Measurements from ENCODE around the gene ARID1A.

DNA sequence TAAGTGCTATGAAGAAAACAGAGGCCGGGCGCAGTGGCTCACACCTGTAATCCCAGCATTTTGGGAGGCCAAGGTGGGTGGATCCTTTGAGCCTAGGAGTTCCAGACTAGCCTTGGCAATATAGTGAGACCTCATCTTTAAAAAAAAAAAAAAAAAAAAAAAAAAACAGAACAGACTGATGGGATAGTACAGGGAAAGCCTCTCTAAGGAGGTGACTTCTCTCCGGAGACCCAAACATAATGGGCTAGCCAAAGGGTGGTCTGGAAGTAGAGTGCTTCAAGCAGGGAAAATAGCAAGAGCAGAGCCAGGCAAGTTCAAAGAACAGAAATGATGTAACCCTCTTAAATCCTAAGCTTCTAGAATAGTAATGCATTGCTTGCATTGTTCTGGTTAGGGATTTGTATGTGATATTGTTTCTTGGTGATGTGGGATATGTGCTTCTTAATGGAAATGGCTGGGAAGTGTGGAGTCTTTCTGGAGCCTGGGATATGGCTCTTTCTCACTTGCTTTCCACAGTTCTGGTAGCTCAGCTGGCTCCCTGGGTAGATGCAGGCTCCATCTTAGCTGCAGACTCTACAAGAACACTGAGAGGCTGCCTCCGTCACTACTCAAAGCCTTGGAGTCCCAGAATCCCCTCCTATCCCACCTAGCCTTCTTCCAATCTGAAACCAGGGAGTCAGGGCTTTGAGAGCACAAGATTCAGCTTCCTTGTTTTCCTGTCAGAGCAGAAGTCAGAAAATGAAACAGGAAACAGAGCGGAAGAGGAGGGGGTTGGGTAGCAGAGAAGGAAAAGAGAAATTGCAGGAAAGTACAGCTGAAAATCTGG lies 90.0 kb downstream of the ARID1A start:
- TF ChIP-seq CTCF (IDR thresholded peaks at IDR 0.05), result no peak
- TF ChIP-seq JUN (IDR thresholded peaks at IDR 0.05), result no peak
- no peak for TF ChIP-seq POLR2AphosphoS2 (conservative IDR thresholded peaks at IDR 0.05; ENCODE audit: low read length)
- TF ChIP-seq MAFK (IDR thresholded peaks at IDR 0.05; ENCODE audit: partially characterized antibody), result no peak
- no peak for TF ChIP-seq RNF2 (IDR thresholded peaks at IDR 0.05; ENCODE audit: borderline replicate concordance, low read depth)
- no peak for TF ChIP-seq EP300 (IDR thresholded peaks at IDR 0.05)
- no peak for TF ChIP-seq USF2 (IDR thresholded peaks at IDR 0.05)
- no peak for TF ChIP-seq POLR2A (IDR thresholded peaks at IDR 0.05; ENCODE audit: low read length)
- TF ChIP-seq HMGXB4 (CRISPR knock-in tag; IDR thresholded peaks at IDR 0.05; ENCODE audit: borderline replicate concordance), result no peak
- no peak for TF ChIP-seq EHF (CRISPR knock-in tag; IDR thresholded peaks at IDR 0.05)
- no peak for TF ChIP-seq RAD21 (conservative IDR thresholded peaks at IDR 0.05 in 1 of 2, IDR thresholded peaks at IDR 0.05 in 1 of 2)
- TF ChIP-seq RFX5 (IDR thresholded peaks at IDR 0.05), result no peak
- TF ChIP-seq REST (IDR thresholded peaks at IDR 0.05), result no peak
